Activated CD8-positive, alpha-beta T cell treated with anti-CD3 and anti-CD28 coated beads for 36 hours (primary cell): Measurements from ENCODE around the gene TCFL5. TPM values are rescaled to one million over a fixed set of nuclear protein-coding genes. Genes with fewer than 3 reads are reported as not detected.

Source experiments
- ATAC-seq: fragments of 200-7000 bp; cut with Tn5 transposase; one replicate; pipeline ENCODE4 v1.10.0; 2021; ENCODE audit warnings: mild to moderate bottlenecking, moderate library complexity
- CTCF ChIA-PET: fragments of 350-600 bp; sonication (Branson Sonifier 250); formaldehyde crosslinking; loops from one replicate; lab custom pipeline; 2021; ENCODE audit warnings: antibody characterized with exemption; lab: Charles Lee
- POLR2A ChIA-PET: fragments of 350-600 bp; sonication (Branson Sonifier 250); formaldehyde crosslinking; loops from one replicate; lab custom pipeline; 2021; ENCODE audit warnings: antibody characterized with exemption; lab: Charles Lee
- DNase-seq: peaks from one replicate; pipeline ENCODE4 v3.0.0-alpha.2; 2020
- H3K27ac Mint-ChIP-seq: one replicate; pipeline ENCODE4 v1.8.0; 2021; ENCODE audit warnings: mild to moderate bottlenecking, mixed read lengths
- H3K27me3 Mint-ChIP-seq: one replicate; pipeline ENCODE4 v1.8.0; 2021; ENCODE audit warnings: mixed read lengths
- H3K36me3 Mint-ChIP-seq: one replicate; pipeline ENCODE4 v1.8.0; 2021; ENCODE audit warnings: low read depth, mixed read lengths
- H3K4me1 Mint-ChIP-seq: one replicate; pipeline ENCODE4 v1.8.0; 2021; ENCODE audit warnings: low read depth, mixed read lengths
- H3K4me3 Mint-ChIP-seq: one replicate; pipeline ENCODE4 v1.8.0; 2021; ENCODE audit warnings: mild to moderate bottlenecking, moderate library complexity, mixed read lengths
- H3K9me3 Mint-ChIP-seq: one replicate; pipeline ENCODE4 v1.8.0; 2021; ENCODE audit warnings: mixed read lengths
- CTCF ChIP-seq: fragments of 200-600 bp; IDR thresholded peaks from one replicate; pipeline ENCODE4 v1.8.0; 2022; ENCODE audit warnings: antibody characterized with exemption, mild to moderate bottlenecking
- intact Hi-C: fragments of 100-400 bp; cut with micrococcal nuclease; formaldehyde crosslinking; loops from one replicate; pipeline ENCODE4 v1.10.0; 2022
- total RNA-seq, 2 experiments: library from RNA; stranded (reverse); gene quantifications; one replicate each; pipeline ENCODE4 v1.2.3, GENCODE V29; 2021

The TCFL5 gene
- total RNA-seq, 2 experiments from 2014 or later: 7.5 to 7.6 TPM

- Mint-ChIP-seq H3K27ac (no peak overlapping the region), H3K36me3 (no peaks in the 10 kb centered on the region), H3K4me3 (no peak overlapping the region), H3K4me1 (no peaks in the 10 kb centered on the region), H3K27me3 (peaks cover 4% of the 10 kb centered on the region), H3K9me3 (no peaks in the 10 kb centered on the region)
- intact Hi-C loops: no loop called here
- CTCF ChIA-PET: interaction anchor here (1.1 kb wide), 1 partner anchor 24 kb away, joined by 3 read pairs; no protein-coding TSS in a partner anchor
- no peak for ATAC-seq
- no peak for TF ChIP-seq CTCF
- no peak for DNase-seq
- POLR2A ChIA-PET: no interaction called here
These were observed 26.5 kb downstream of the TCFL5 start for GRCh38 chr20:62834967-62835730.

GRCh38 chr20:62832951-62833391, 28.7 kb downstream of the TCFL5 start:
- CTCF ChIA-PET: interaction anchor here (1.2 to 1.9 kb wide), 2 partner anchors 9 to 14 kb away, joined by 3 to 5 read pairs; no protein-coding TSS in a partner anchor

GRCh38 chr20:62832212-62832922, 29.3 kb downstream of the TCFL5 start:
- no peak for DNase-seq
- ATAC-seq: no peak
- CTCF ChIA-PET: interaction anchor here (1.2 to 1.9 kb wide), 2 partner anchors 10 to 15 kb away, joined by 3 to 5 read pairs; no protein-coding TSS in a partner anchor
- no peaks in the 10 kb centered on the region for H3K4me1 Mint-ChIP-seq
- H3K4me3 Mint-ChIP-seq: no peak overlapping the region
- POLR2A ChIA-PET: no interaction called here
- no peak for TF ChIP-seq CTCF
- peaks cover 4% of the 10 kb centered on the region for H3K27me3 Mint-ChIP-seq
- no peaks in the 10 kb centered on the region for H3K9me3 Mint-ChIP-seq
- intact Hi-C loops: no loop called here
- H3K36me3 Mint-ChIP-seq: no peaks in the 10 kb centered on the region
- no peak overlapping the region for H3K27ac Mint-ChIP-seq

More at GRCh38 chr20:62832951-62833391, 28.7 kb downstream of the TCFL5 start:
- ATAC-seq (no peak), DNase-seq (no peak)
- no peaks in the 10 kb centered on the region for H3K36me3 Mint-ChIP-seq
- no peaks in the 10 kb centered on the region for H3K9me3 Mint-ChIP-seq
- POLR2A ChIA-PET: no interaction called here
- no peak overlapping the region for H3K27ac Mint-ChIP-seq
- peaks cover 4% of the 10 kb centered on the region for H3K27me3 Mint-ChIP-seq
- intact Hi-C loops: no loop called here
- H3K4me3 Mint-ChIP-seq: no peak overlapping the region
- no peaks in the 10 kb centered on the region for H3K4me1 Mint-ChIP-seq
- no peak for TF ChIP-seq CTCF

GRCh38 chr20:62831854-62832211, 29.8 kb downstream of the TCFL5 start:
- Mint-ChIP-seq H3K4me3 (no peak overlapping the region), H3K36me3 (no peaks in the 10 kb centered on the region), H3K27me3 (peaks cover 4% of the 10 kb centered on the region), H3K27ac (no peak overlapping the region), H3K4me1 (no peaks in the 10 kb centered on the region), H3K9me3 (no peaks in the 10 kb centered on the region)
- ChIA-PET POLR2A (no interaction called here), CTCF (interaction anchor here (1.2 to 1.9 kb wide), 2 partner anchors 10 to 15 kb away, joined by 3 to 5 read pairs; no protein-coding TSS in a partner anchor)
- ATAC-seq (no peak), DNase-seq (no peak)
- no peak for TF ChIP-seq CTCF
- intact Hi-C loops: no loop called here
